ENCODE results near the gene HIPK3.

The HIPK3 gene

GRCh38 chr11:33375236-33375635, 118.1 kb downstream of the HIPK3 start:
- TF ChIP-seq, protein P1, sequence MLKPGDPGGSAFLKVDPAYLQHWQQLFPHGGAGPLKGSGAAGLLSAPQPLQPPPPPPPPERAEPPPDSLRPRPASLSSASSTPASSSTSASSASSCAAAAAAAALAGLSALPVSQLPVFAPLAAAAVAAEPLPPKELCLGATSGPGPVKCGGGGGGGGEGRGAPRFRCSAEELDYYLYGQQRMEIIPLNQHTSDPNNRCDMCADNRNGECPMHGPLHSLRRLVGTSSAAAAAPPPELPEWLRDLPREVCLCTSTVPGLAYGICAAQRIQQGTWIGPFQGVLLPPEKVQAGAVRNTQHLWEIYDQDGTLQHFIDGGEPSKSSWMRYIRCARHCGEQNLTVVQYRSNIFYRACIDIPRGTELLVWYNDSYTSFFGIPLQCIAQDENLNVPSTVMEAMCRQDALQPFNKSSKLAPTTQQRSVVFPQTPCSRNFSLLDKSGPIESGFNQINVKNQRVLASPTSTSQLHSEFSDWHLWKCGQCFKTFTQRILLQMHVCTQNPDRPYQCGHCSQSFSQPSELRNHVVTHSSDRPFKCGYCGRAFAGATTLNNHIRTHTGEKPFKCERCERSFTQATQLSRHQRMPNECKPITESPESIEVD (tag by site-specific recombination; IDR thresholded peaks at IDR 0.05), result no peak
- TF ChIP-seq MZF1 (tag by site-specific recombination; IDR thresholded peaks at IDR 0.05; ENCODE audit: borderline replicate concordance), result peak; percentile 83; the same call in 1 of the 2 replicates
- TF ChIP-seq ZNF670 (tag by site-specific recombination; IDR thresholded peaks at IDR 0.05; ENCODE audit: low read depth), result no peak
- no peak for TF ChIP-seq ZNF146 (tag by site-specific recombination; IDR thresholded peaks at IDR 0.05)
- TF ChIP-seq ZBTB1 (tag by site-specific recombination; IDR thresholded peaks at IDR 0.05), result no peak
- Histone ChIP-seq H3K27ac (ENCODE audit: extremely low read depth, low read depth, low read length) (no peak overlapping the region; the same call in 1 of the 2 replicates), H3K4me3 (ENCODE audit: low read depth, low read length) (peak overlapping the region; percentile 63; the same call in 1 of the 2 replicates), H3K9me3 (ENCODE audit: control insufficient read depth, insufficient read depth, low read depth, low read length) (no peaks in the 10 kb centered on the region), H3K4me1 (ENCODE audit: control insufficient read depth, insufficient read depth, low read length) (peaks cover 2% of the 10 kb centered on the region; the same call in 1 of the 2 replicates), H3K36me3 (ENCODE audit: control insufficient read depth in 2 of 2, insufficient read depth in 1 of 2, low read length in 2 of 2) (no peaks in the 10 kb centered on the region)
- ChIA-PET POLR2A (no interaction called here), CTCF (interaction anchor here (0.7 to 1.8 kb wide), 3 partner anchors 13 to 313 kb away, joined by 3 to 5 read pairs (median 5); no protein-coding TSS in a partner anchor)

DNA sequence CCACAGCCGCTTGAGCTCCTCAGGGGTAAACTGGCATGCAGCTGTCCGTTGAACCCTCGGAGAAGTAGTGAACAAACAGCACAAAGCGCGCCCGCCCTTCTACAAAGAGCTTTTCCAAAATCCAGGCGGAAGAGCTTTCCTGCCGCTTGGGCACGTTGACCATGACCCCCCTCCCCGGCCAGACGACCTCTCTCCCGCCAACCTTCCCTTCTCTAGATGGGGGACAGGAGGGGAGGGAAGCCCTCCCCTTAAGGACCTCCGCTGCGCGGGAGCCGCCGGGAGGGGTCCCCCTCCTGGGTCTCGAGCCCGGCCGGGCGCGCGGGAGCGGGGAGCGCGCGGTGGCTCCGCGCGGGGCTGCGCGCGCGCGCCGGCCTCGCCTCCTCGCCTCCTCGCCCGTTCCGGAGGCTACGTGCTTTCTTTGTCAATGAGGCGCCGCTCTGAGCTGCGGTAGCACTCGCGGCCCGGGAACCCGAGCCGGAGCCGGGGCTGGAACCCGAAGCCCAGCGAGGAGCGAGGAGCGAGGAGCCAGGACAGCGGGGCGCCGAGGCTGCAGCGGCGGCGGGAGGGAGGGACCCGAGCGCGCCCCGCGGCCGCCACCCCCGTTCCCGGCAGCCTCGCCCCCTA, 118.6 kb downstream of the HIPK3 start, which contains the start of gene KIAA1549L:
TSS of gene KIAA1549L (plus strand) at position 421 of the 624 bp plus-strand sequence.
- Histone ChIP-seq H3K9me3 (ENCODE audit: control insufficient read depth, insufficient read depth, low read depth, low read length) (no peaks in the 10 kb centered on the region), H3K27ac (ENCODE audit: extremely low read depth, low read depth, low read length) (peak within 1 kb of the TSS; percentile 56; the same call in 1 of the 2 replicates), H3K4me3 (ENCODE audit: low read depth, low read length) (peak within 1 kb of the TSS; percentile 63), H3K4me1 (ENCODE audit: control insufficient read depth, insufficient read depth, low read length) (peaks cover 2% of the 10 kb centered on the region; the same call in 1 of the 2 replicates), H3K36me3 (ENCODE audit: control insufficient read depth in 2 of 2, insufficient read depth in 1 of 2, low read length in 2 of 2) (no peaks in the 10 kb centered on the region)
- ChIA-PET CTCF (interaction anchor here (0.7 to 1.8 kb wide), 3 partner anchors 13 to 313 kb away, joined by 3 to 5 read pairs (median 5); no protein-coding TSS in a partner anchor), POLR2A (no interaction called here)
- TF ChIP-seq ZNF398 (tag by site-specific recombination; IDR thresholded peaks at IDR 0.05), result peak; percentile 79
- 0 out of 2 replicates have a peak, but pooled peaks have one; percentile 37 for TF ChIP-seq GLIS2 (tag by site-specific recombination; IDR thresholded peaks at IDR 0.05)
- TF ChIP-seq HOXC10 (CRISPR knock-in tag; IDR thresholded peaks at IDR 0.05), result no peak
- peak; percentile 73 for TF ChIP-seq ZNF341 (tag by site-specific recombination; IDR thresholded peaks at IDR 0.05; ENCODE audit: low read depth)
- TF ChIP-seq, protein P2, sequence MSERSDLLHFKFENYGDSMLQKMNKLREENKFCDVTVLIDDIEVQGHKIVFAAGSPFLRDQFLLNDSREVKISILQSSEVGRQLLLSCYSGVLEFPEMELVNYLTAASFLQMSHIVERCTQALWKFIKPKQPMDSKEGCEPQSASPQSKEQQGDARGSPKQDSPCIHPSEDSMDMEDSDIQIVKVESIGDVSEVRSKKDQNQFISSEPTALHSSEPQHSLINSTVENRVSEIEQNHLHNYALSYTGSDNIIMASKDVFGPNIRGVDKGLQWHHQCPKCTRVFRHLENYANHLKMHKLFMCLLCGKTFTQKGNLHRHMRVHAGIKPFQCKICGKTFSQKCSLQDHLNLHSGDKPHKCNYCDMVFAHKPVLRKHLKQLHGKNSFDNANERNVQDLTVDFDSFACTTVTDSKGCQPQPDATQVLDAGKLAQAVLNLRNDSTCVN (tag by site-specific recombination; optimal IDR thresholded peaks at IDR 0.05), result peak; percentile 43
- TF ChIP-seq ZNF335 (tag by site-specific recombination; conservative IDR thresholded peaks at IDR 0.05), result peak; percentile 80
- TF ChIP-seq ZNF391 (tag by site-specific recombination; IDR thresholded peaks at IDR 0.05; ENCODE audit: borderline replicate concordance, low read depth), result no peak
- no peak for TF ChIP-seq ZNF645 (tag by site-specific recombination; IDR thresholded peaks at IDR 0.05)
- TF ChIP-seq ZNF140 (tag by site-specific recombination; IDR thresholded peaks at IDR 0.05), result no peak
- peak; percentile 75 for TF ChIP-seq GLIS1 (tag by site-specific recombination; IDR thresholded peaks at IDR 0.05)
- TF ChIP-seq ZNF157 (tag by site-specific recombination; IDR thresholded peaks at IDR 0.05), result no peak
- no peak for TF ChIP-seq RBAK (tag by site-specific recombination; IDR thresholded peaks at IDR 0.05)
- TF ChIP-seq ZNF677 (tag by site-specific recombination; IDR thresholded peaks at IDR 0.05), result no peak
- TF ChIP-seq ZNF16 (tag by site-specific recombination; IDR thresholded peaks at IDR 0.05; ENCODE audit: low read depth), result no peak
- no peak for TF ChIP-seq ZNF624 (tag by site-specific recombination; IDR thresholded peaks at IDR 0.05)
- no peak for TF ChIP-seq OVOL3 (tag by site-specific recombination; IDR thresholded peaks at IDR 0.05)
